ENCODE measurements around the gene FSD2.
"Not testable (repeated sequence)": the region's sequence is repeated elsewhere in the genome, so short reads cannot be mapped to it uniquely, and the experiment has no call there.

FSD2 gene

GRCh38 chr15:82790321-82790720, 15.5 kb downstream of the FSD2 start:
- DNase-seq = no peak

- DNase-seq = no peak
These were observed 16.4 kb downstream of the FSD2 start for GRCh38 chr15:82789491-82789890.

GRCh38 chr15:82788496-82788895, 17.4 kb downstream of the FSD2 start:
- no peak for DNase-seq

GRCh38 chr15:82781349-82781748, 24.5 kb downstream of the FSD2 start:
- DNase-seq = no peak

- DNase-seq = no peak
These were observed 27.1 kb downstream of the FSD2 start for GRCh38 chr15:82778755-82779154.

- no peak for DNase-seq
These were observed 31.4 kb downstream of the FSD2 start for GRCh38 chr15:82774496-82774895.

GRCh38 chr15:82771789-82772607, 33.9 kb downstream of the FSD2 start:
- no peak for DNase-seq

- no peak for DNase-seq
These were observed 37.3 kb downstream of the FSD2 start for GRCh38 chr15:82768414-82769054.

- DNase-seq = no peak
These were observed 38.6 kb downstream of the FSD2 start for GRCh38 chr15:82767163-82767829.

- DNase-seq = not testable (repeated sequence)
These were observed 39.7 kb downstream of the FSD2 start for GRCh38 chr15:82766201-82766600.

GRCh38 chr15:82764740-82765139, 41.1 kb downstream of the FSD2 start:
- DNase-seq = no peak

GRCh38 chr15:82764117-82764490, 41.8 kb downstream of the FSD2 start:
- no peak for DNase-seq

- no peak for DNase-seq
These were observed 42.3 kb downstream of the FSD2 start for GRCh38 chr15:82763361-82764116.

GRCh38 chr15:82751308-82751707, 54.6 kb downstream of the FSD2 start:
- DNase-seq = no peak

- DNase-seq = no peak
These were observed 55.1 kb downstream of the FSD2 start for GRCh38 chr15:82750831-82751180.

- DNase-seq = peak; percentile 79
These were observed 55.7 kb downstream of the FSD2 start for GRCh38 chr15:82749951-82750830.

GRCh38 chr15:82748315-82748714, 57.6 kb downstream of the FSD2 start:
- DNase-seq = no peak

GRCh38 chr15:82743810-82744209, 62.1 kb downstream of the FSD2 start:
- DNase-seq = no peak

GRCh38 chr15:82742134-82742533, 63.7 kb downstream of the FSD2 start:
- DNase-seq = no peak

- no peak for DNase-seq
These were observed 66.8 kb downstream of the FSD2 start for GRCh38 chr15:82739086-82739485.

GRCh38 chr15:82737975-82738374, 67.9 kb downstream of the FSD2 start:
- no peak for DNase-seq

- DNase-seq = no peak
These were observed 74.3 kb downstream of the FSD2 start for GRCh38 chr15:82731527-82731926.

Data from activated T-cell treated with anti-CD3 and anti-CD28 coated beads, Interleukin-2, amount 50 U/mL, for 1 hour (primary cell).